Activated CD8-positive, alpha-beta T cell treated with anti-CD3 and anti-CD28 coated beads for 36 hours (primary cell): ENCODE data around the gene MYBBP1A. TPM values are rescaled to one million over a fixed set of nuclear protein-coding genes. Genes with fewer than 3 reads are reported as not detected.

Experiments used
- ATAC-seq: fragments of 200-7000 bp; cut with Tn5 transposase; one replicate; pipeline ENCODE4 v1.10.0; 2021; ENCODE audit warnings: mild to moderate bottlenecking, moderate library complexity
- CTCF ChIA-PET: fragments of 350-600 bp; sonication (Branson Sonifier 250); formaldehyde crosslinking; loops from one replicate; lab custom pipeline; 2021; ENCODE audit warnings: antibody characterized with exemption; lab: Charles Lee
- POLR2A ChIA-PET: fragments of 350-600 bp; sonication (Branson Sonifier 250); formaldehyde crosslinking; loops from one replicate; lab custom pipeline; 2021; ENCODE audit warnings: antibody characterized with exemption; lab: Charles Lee
- DNase-seq: peaks from one replicate; pipeline ENCODE4 v3.0.0-alpha.2; 2020
- H3K27ac Mint-ChIP-seq: one replicate; pipeline ENCODE4 v1.8.0; 2021; ENCODE audit warnings: mild to moderate bottlenecking, mixed read lengths
- H3K27me3 Mint-ChIP-seq: one replicate; pipeline ENCODE4 v1.8.0; 2021; ENCODE audit warnings: mixed read lengths
- H3K36me3 Mint-ChIP-seq: one replicate; pipeline ENCODE4 v1.8.0; 2021; ENCODE audit warnings: low read depth, mixed read lengths
- H3K4me1 Mint-ChIP-seq: one replicate; pipeline ENCODE4 v1.8.0; 2021; ENCODE audit warnings: low read depth, mixed read lengths
- H3K4me3 Mint-ChIP-seq: one replicate; pipeline ENCODE4 v1.8.0; 2021; ENCODE audit warnings: mild to moderate bottlenecking, moderate library complexity, mixed read lengths
- H3K9me3 Mint-ChIP-seq: one replicate; pipeline ENCODE4 v1.8.0; 2021; ENCODE audit warnings: mixed read lengths
- intact Hi-C: fragments of 100-400 bp; cut with micrococcal nuclease; formaldehyde crosslinking; loops from one replicate; pipeline ENCODE4 v1.10.0; 2022
- total RNA-seq, 2 experiments: library from RNA; stranded (reverse); gene quantifications; one replicate each; pipeline ENCODE4 v1.2.3, GENCODE V29; 2021
- TF ChIP-seq, protein P1 (sequence below): fragments of 200-600 bp; IDR thresholded peaks from one replicate; pipeline ENCODE4 v1.8.0; 2022; ENCODE audit warnings: antibody characterized with exemption, mild to moderate bottlenecking

MYBBP1A gene
- total RNA-seq, 2 experiments from 2014 or later: 104 to 107 TPM

DNA sequence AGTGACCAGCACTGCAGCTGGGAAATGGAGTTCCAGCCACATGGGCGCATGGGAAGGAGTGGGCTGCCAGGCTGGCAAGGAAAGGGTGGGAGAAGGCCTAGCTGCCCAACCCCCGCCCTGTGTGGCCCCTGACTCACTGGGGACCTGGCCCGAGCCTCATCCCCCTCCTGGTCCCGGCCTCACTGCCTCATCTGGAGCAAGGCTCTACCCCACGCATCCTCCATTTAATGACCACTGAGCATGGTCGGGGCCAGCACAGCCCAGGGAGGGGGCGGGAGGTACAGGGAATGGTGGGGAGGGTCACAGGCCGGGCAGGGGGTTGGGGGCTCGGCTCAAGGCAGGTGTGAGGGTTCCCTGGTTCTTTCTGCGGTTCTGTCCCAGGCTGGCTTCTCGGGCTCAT, 40.4 kb downstream of the MYBBP1A start:
- POLR2A ChIA-PET: no interaction called here
- intact Hi-C loops: no loop called here
- H3K27ac Mint-ChIP-seq: no peak overlapping the region
- peaks cover 2% of the 10 kb centered on the region for H3K4me1 Mint-ChIP-seq
- DNase-seq (no peak), ATAC-seq (no peak)
- CTCF ChIA-PET: no interaction called here
- no peaks in the 10 kb centered on the region for H3K9me3 Mint-ChIP-seq
- H3K36me3 Mint-ChIP-seq: no peaks in the 10 kb centered on the region
- no peaks in the 10 kb centered on the region for H3K27me3 Mint-ChIP-seq
- TF ChIP-seq, protein P1, sequence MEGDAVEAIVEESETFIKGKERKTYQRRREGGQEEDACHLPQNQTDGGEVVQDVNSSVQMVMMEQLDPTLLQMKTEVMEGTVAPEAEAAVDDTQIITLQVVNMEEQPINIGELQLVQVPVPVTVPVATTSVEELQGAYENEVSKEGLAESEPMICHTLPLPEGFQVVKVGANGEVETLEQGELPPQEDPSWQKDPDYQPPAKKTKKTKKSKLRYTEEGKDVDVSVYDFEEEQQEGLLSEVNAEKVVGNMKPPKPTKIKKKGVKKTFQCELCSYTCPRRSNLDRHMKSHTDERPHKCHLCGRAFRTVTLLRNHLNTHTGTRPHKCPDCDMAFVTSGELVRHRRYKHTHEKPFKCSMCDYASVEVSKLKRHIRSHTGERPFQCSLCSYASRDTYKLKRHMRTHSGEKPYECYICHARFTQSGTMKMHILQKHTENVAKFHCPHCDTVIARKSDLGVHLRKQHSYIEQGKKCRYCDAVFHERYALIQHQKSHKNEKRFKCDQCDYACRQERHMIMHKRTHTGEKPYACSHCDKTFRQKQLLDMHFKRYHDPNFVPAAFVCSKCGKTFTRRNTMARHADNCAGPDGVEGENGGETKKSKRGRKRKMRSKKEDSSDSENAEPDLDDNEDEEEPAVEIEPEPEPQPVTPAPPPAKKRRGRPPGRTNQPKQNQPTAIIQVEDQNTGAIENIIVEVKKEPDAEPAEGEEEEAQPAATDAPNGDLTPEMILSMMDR: no peak
- H3K4me3 Mint-ChIP-seq: no peak overlapping the region

DNA sequence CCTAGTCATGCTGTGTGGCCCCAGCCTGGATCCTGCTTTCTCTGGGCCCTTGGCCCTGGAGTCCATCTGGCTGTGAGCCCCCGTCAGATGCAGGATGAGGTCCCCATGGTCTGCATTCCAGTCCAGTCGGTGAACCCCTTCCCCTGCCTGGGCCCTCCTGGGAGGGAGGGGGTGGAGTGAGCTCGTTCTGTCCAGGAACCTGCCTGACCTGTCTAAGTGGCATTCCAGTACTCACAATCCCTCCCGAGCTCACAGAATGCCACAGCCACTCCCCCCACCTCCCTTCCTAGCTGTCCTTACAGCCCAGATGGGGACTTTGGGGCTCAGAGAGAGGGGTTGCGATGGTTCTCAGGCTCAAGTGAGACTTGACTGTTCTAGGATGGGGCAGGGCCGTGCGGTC, 41.0 kb downstream of the MYBBP1A start:
- intact Hi-C loops: no loop called here
- H3K27ac Mint-ChIP-seq: no peak overlapping the region
- TF ChIP-seq, protein P1: no peak
- ATAC-seq (no peak), DNase-seq (no peak)
- no peaks in the 10 kb centered on the region for H3K9me3 Mint-ChIP-seq
- peaks cover 8% of the 10 kb centered on the region for H3K4me1 Mint-ChIP-seq
- H3K4me3 Mint-ChIP-seq: no peak overlapping the region
- H3K27me3 Mint-ChIP-seq: no peaks in the 10 kb centered on the region
- ChIA-PET CTCF (interaction anchor here (0.7 kb wide), 1 partner anchor 52 kb away, joined by 3 read pairs; no protein-coding TSS in a partner anchor), POLR2A (no interaction called here)
- no peaks in the 10 kb centered on the region for H3K36me3 Mint-ChIP-seq

DNA sequence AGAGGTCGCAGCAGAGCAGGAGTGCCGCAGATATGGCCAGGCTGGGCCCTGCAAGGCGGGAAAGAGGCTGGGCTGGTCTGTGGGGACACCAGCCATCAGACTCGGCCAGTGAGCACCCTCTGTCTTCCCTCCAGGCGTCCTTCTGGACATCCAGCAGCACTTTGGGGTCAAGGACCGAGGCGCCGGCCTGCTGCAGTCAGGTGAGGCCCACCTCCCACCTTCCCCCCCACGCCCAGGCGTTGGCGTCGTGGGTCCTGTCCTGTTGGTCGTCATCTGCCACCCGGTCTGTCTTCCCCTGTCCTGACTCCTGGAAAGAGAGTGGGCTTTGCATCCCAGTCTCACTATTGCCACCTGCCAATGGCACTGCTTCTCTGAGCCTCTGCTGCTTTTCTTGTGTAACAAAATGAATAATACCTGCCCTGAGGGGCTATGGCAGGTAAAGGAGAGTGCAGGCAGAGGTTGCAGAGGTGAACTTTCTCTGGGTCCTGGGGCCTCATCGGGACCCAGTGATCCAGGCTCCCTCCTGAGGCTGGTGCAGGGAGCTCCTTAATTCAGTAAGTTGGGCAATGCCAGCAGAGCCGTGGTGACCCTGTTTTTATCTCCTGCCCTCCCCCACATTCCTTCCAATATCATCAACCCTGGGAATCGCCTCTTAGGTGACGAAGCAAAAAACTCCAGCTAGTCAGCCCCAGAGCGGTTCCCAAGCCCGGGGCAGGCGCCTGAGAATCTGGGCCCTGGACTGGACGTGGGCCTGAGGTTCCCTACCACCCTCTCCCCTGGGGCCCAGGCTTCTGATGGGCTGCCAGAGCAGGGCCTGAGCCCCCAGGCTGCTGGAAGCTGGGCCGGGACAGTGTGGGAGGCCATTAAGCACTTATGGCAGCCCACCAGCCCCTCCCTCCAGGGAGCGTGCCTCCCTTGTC, 41.8 kb downstream of the MYBBP1A start:
- no peak overlapping the region for H3K27ac Mint-ChIP-seq
- TF ChIP-seq, protein P1: no peak
- no peak for ATAC-seq

DNA sequence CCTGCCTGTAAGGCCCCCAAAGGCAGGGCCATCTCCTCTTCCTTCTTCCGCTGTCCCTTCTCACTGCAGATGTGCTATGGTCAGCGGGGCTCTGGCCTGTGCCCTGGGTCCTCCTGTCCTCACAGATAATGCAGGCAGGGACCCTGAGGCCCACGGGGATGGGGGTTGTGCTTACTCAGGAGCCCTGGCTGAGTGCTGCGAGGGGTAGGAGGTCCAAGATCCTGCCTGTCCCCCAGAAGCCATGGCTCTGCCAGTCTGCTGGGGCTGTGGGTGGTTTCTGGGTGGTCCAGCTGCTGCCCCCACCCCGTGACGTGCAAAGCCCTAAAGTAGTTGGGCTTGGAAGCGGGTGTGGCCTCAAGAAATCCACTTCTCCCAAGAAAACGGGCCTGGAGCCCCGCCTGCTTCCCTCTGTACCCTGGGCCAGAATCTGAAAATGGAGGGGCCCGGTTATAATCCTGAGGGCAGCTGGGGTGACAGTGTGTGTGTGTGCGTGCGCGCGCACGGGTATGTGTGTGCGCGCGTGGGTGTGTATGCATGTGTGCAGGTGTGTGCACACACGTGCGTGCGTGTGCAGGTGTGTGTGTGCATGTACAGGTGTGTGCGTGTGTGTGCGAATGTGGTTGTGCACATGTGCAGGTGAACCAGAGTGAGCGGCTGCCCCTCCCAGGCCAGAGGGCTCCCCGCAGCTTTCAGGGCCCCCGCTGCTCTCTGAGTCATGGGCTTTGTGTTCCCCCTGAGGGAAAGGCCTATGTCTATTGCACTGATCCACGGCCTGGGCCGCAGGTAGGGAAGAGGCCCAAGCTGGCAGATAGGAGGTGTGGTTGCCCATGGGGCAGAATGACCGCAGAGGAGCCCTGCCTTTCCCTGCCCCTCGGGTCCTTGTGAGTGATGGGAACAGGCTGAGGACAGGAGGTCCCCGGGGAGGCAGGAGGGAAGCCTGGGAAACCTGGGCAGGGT, 42.8 kb downstream of the MYBBP1A start:
- no peak for ATAC-seq
- intact Hi-C loops: no loop called here
- H3K9me3 Mint-ChIP-seq: no peaks in the 10 kb centered on the region
- H3K27ac Mint-ChIP-seq: no peak overlapping the region
- CTCF ChIA-PET: interaction anchor here (0.9 kb wide), 1 partner anchor 14 kb away, joined by 3 read pairs; the partner anchor contains the start of gene SPNS2
- no peaks in the 10 kb centered on the region for H3K27me3 Mint-ChIP-seq
- H3K36me3 Mint-ChIP-seq: no peaks in the 10 kb centered on the region
- POLR2A ChIA-PET: no interaction called here
- TF ChIP-seq, protein P1: no peak
- H3K4me3 Mint-ChIP-seq: no peak overlapping the region
- no peak for DNase-seq
- H3K4me1 Mint-ChIP-seq: peaks cover 15% of the 10 kb centered on the region

More for the DNA sequence above, 41.8 kb downstream of the MYBBP1A start:
- Mint-ChIP-seq H3K36me3 (no peaks in the 10 kb centered on the region), H3K4me3 (no peak overlapping the region), H3K27me3 (no peaks in the 10 kb centered on the region), H3K9me3 (no peaks in the 10 kb centered on the region), H3K4me1 (peaks cover 15% of the 10 kb centered on the region)
- intact Hi-C loops: no loop called here
- ChIA-PET POLR2A (no interaction called here), CTCF (interaction anchor here (0.7 to 0.9 kb wide), 2 partner anchors 15 to 53 kb away, joined by 3 read pairs; partner anchors contain the start of gene SPNS2)
- DNase-seq: no peak
